Endothelial cell of umbilical vein (primary cell): ENCODE measurements around the gene HTT-AS. TPM values are rescaled to one million over a fixed set of nuclear protein-coding genes. Genes with fewer than 3 reads are reported as not detected.

ENCODE experiments used
- BruUV-seq: library from RNA; stranded (reverse); fragments of 400-500 nt; replicated peaks from 2 replicates; lab custom pipeline; 2021; lab: Mats Ljungman, UMichigan
- CTCF ChIA-PET: fragments of 300-600, 350-600 bp; sonication (Branson Sonifier 250); formaldehyde crosslinking; loops from one replicate; lab custom pipeline; 2021; ENCODE audit warnings: antibody characterized with exemption, inconsistent platforms; lab: Charles Lee
- POLR2A ChIA-PET: fragments of 300-600, 350-600 bp; sonication (Branson Sonifier 250); formaldehyde crosslinking; loops from one replicate; lab custom pipeline; 2021; ENCODE audit warnings: antibody characterized with exemption, inconsistent platforms; lab: Charles Lee
- DNase-seq: peaks from one replicate; pipeline ENCODE4 v3.0.0-alpha.2; 2011; ENCODE audit warnings: low read depth, low spot score
- FAIRE-seq: peaks from 2 replicates; lab custom pipeline; 2011; peaks lifted over from hg19 to GRCh38; lab: Jason Lieb, UNC
- H2AFZ ChIP-seq: 2 replicates; pipeline ENCODE4 v1.6.0; 2012; ENCODE audit warnings: low read depth, low read length, control low read depth, inconsistent platforms
- H3K27ac ChIP-seq: 2 replicates; pipeline ENCODE4 v1.5.1; 2011; ENCODE audit warnings: low read depth, mild to moderate bottlenecking, control low read depth, low read length, moderate library complexity; ENCODE audit not compliant: insufficient read depth
- H3K27me3 ChIP-seq, 2 experiments: 2 replicates each; pipeline versions ENCODE4 v1.6.0 to v1.6.1; 2011; ENCODE audit warnings: low read length in 2 of 2, mixed read lengths in 1 of 2; ENCODE audit not compliant: control insufficient read depth in 2 of 2, insufficient read depth in 2 of 2
- H3K36me3 ChIP-seq, 2 experiments: 2 replicates in 1 of 2; 3 replicates in 1 of 2; pipeline ENCODE4 v1.5.1; 2011; ENCODE audit warnings: low read length in 2 of 2, mild to moderate bottlenecking in 1 of 2, moderate library complexity in 1 of 2; ENCODE audit not compliant: control insufficient read depth in 2 of 2, insufficient read depth in 2 of 2; ENCODE audit errors: extremely low read depth in 1 of 2
- H3K4me1 ChIP-seq: 3 replicates; pipeline ENCODE4 v1.5.1; 2011; ENCODE audit warnings: mild to moderate bottlenecking, low read length; ENCODE audit not compliant: control insufficient read depth, insufficient read depth; ENCODE audit errors: extremely low read depth
- H3K4me2 ChIP-seq: 2 replicates; pipeline ENCODE4 v1.6.1; 2011; ENCODE audit warnings: low read length, control low read depth, mixed read lengths; ENCODE audit not compliant: insufficient read depth
- H3K4me3 ChIP-seq, 3 experiments: fragments of 200-600 bp in 1 of 3; sonication (generic), shearing (Covaris generic) in 1 of 3; replicated peaks in 1 of 3; 2 replicates each; pipeline ENCODE4 v1.5.1; 2011 to 2016; ENCODE audit warnings: control low read depth in 3 of 3, low read length in 3 of 3, mild to moderate bottlenecking in 2 of 3, inconsistent platforms in 1 of 3, low read depth in 1 of 3, moderate library complexity in 1 of 3; ENCODE audit not compliant: insufficient read depth in 1 of 3
- H3K79me2 ChIP-seq: 2 replicates; pipeline ENCODE4 v1.6.0; 2012; ENCODE audit warnings: low read length, inconsistent platforms; ENCODE audit not compliant: control insufficient read depth, insufficient read depth
- H3K9ac ChIP-seq: replicated peaks from 2 replicates; pipeline ENCODE3; 2011; ENCODE audit warnings: low read length, control low read depth; ENCODE audit not compliant: insufficient read depth; ENCODE audit errors: extremely low read depth
- H3K9me1 ChIP-seq: replicated peaks from 3 replicates; pipeline ENCODE4 v1.6.0; 2011; ENCODE audit warnings: mild to moderate bottlenecking, low read length; ENCODE audit not compliant: control insufficient read depth, insufficient read depth; ENCODE audit errors: extremely low read depth
- H3K9me3 ChIP-seq: replicated peaks from 2 replicates; pipeline ENCODE4 v1.5.1; 2012; ENCODE audit warnings: low read length, inconsistent platforms; ENCODE audit not compliant: control insufficient read depth, insufficient read depth
- H4K20me1 ChIP-seq: replicated peaks from 2 replicates; pipeline ENCODE3; 2011; ENCODE audit warnings: mild to moderate bottlenecking, low read length; ENCODE audit not compliant: control insufficient read depth, insufficient read depth; ENCODE audit errors: extremely low read depth
- FOS ChIP-seq: IDR thresholded peaks from 2 replicates; pipeline ENCODE4 v1.6.1; 2011; ENCODE audit warnings: mild to moderate bottlenecking, low read length, moderate library complexity, borderline replicate concordance; ENCODE audit not compliant: insufficient read depth
- GATA2 ChIP-seq: IDR thresholded peaks from 2 replicates; pipeline ENCODE4 v1.7.0; 2011; ENCODE audit warnings: low read depth, mild to moderate bottlenecking, moderate library complexity, mixed read lengths, low read length; ENCODE audit not compliant: insufficient read length, insufficient read depth
- JUN ChIP-seq: IDR thresholded peaks from 2 replicates; pipeline ENCODE4 v1.6.1; 2011; ENCODE audit warnings: borderline replicate concordance, low read depth; ENCODE audit not compliant: insufficient read length, insufficient read depth
- MAX ChIP-seq: IDR thresholded peaks from 2 replicates; pipeline ENCODE4 v1.6.1; 2011; ENCODE audit not compliant: insufficient read depth, insufficient read length
- MYC ChIP-seq: IDR thresholded peaks from one replicate; pipeline ENCODE4 v1.6.1; 2011; ENCODE audit warnings: mild to moderate bottlenecking, low read depth, low read length
- POLR2A ChIP-seq: IDR thresholded peaks from 2 replicates; pipeline ENCODE4 v1.6.1; 2012; ENCODE audit warnings: low read depth, mild to moderate bottlenecking, control low read depth, low read length
- POLR2AphosphoS5 ChIP-seq: IDR thresholded peaks from 2 replicates; pipeline ENCODE4 v1.6.1; 2012; ENCODE audit warnings: low read depth, mild to moderate bottlenecking, control low read depth, low read length, moderate library complexity; ENCODE audit not compliant: insufficient read depth
- dilution Hi-C: fragments of 300-500 bp; cut with MboI; formaldehyde crosslinking; loops from one replicate; pipeline ENCODE4 v1.15.0; 2019; ENCODE audit warnings: low sequenced_read_pairs; ENCODE audit not compliant: extremely low pct_ligation_motif_present
- intact Hi-C: fragments of 100-400 bp; cut with micrococcal nuclease; formaldehyde crosslinking; loops from one replicate; pipeline ENCODE4 v1.10.0; 2022
- polyA plus RNA-seq, 4 experiments: library from polyadenylated mRNA; depleted of rRNA in 3 of 4; stranded (reverse) in 3 of 4; unstranded in 1 of 4; fragments of >200 nt; gene quantifications; 2 replicates each; pipeline versions ENCODE4 v1.2.1 to v1.2.3, GENCODE V29; 2011 to 2012; ENCODE audit warnings: missing spikeins in 1 of 4
- total RNA-seq: library from RNA; stranded (reverse); gene quantifications from 2 replicates; pipeline ENCODE4 v1.2.3, GENCODE V29; 2021
- TF ChIP-seq, protein P1 (sequence below), 2 donors: IDR thresholded peaks; 1 replicate in 1 of 2; 2 replicates in 1 of 2; pipeline ENCODE4 v1.5.1; 2011; ENCODE audit warnings: low read length in 2 of 2, mild to moderate bottlenecking in 2 of 2, moderate library complexity in 2 of 2, control low read depth in 1 of 2, inconsistent platforms in 1 of 2, low read depth in 1 of 2; ENCODE audit not compliant: insufficient read depth in 1 of 2; ENCODE audit errors: extremely low read depth in 1 of 2

HTT-AS gene
- total and polyA plus RNA-seq, 2 donors (not counting 3 experiments of a cell fraction or from before 2014, with no cell fraction given), result not detected

DNA sequence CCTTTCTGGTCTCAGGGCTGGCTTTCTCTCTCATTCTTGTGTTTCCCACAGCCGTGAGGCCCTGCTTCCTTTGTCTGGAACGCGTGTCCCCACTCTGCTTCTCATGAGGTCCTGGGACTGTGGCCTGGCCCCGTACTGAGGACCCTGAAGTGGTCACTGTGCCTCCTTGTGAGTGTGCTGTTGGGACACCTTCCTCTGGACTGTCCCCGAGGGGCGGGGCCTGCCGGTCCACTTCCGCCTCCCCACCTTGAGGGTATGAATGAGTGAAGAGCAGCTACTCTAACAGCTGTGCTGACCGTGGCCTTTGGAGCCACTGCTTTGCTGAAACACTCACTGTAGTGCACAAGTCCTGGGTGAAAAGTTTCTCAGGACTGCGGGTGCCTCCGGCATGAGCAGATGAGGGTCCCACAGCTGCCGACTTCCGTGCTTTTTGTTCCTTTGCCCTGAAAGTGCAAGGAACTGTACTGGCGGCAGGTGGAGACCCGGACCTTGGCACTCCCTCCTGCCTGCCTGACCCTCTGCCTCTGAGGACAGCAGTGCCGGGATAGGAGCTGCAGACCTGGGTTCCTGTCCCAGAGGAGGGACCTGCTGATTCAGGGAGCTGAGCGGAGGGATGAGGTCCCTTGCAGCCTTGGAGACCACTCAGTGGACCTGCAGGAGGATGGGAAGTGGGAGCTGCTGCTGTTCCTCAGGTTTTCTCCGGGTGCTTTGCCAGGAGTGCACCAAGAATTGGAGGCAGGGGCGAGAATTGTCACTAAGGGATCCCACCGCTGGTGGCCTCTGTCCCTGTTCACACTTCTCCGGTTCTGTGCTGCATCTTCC, 38.0 kb downstream of the HTT-AS start:
- FAIRE-seq (no peak), DNase-seq (no peak)
- Histone ChIP-seq H3K9me1 (no peaks in the 10 kb centered on the region), H2AFZ (no peak overlapping the region), H3K4me1 (no peaks in the 10 kb centered on the region), H3K9ac (no peak overlapping the region), H3K4me3 (no peak overlapping the region), H3K4me2 (no peak overlapping the region), H3K9me3 (no peaks in the 10 kb centered on the region), H3K36me3 (no peaks in the 10 kb centered on the region), H3K27ac (no peak overlapping the region), H3K79me2 (no peaks in the 10 kb centered on the region), H3K27me3 (no peaks in the 10 kb centered on the region), H4K20me1 (no peaks in the 10 kb centered on the region)
- POLR2A ChIA-PET, result no interaction called here
- intact Hi-C loops (loop anchor here (2.0 to 5.0 kb wide), 2 partner anchors 58 to 74 kb away; partner anchors contain the start of genes GRK4 and NOP14), dilution Hi-C loops (no loop called here)
- TF ChIP-seq, protein P1, sequence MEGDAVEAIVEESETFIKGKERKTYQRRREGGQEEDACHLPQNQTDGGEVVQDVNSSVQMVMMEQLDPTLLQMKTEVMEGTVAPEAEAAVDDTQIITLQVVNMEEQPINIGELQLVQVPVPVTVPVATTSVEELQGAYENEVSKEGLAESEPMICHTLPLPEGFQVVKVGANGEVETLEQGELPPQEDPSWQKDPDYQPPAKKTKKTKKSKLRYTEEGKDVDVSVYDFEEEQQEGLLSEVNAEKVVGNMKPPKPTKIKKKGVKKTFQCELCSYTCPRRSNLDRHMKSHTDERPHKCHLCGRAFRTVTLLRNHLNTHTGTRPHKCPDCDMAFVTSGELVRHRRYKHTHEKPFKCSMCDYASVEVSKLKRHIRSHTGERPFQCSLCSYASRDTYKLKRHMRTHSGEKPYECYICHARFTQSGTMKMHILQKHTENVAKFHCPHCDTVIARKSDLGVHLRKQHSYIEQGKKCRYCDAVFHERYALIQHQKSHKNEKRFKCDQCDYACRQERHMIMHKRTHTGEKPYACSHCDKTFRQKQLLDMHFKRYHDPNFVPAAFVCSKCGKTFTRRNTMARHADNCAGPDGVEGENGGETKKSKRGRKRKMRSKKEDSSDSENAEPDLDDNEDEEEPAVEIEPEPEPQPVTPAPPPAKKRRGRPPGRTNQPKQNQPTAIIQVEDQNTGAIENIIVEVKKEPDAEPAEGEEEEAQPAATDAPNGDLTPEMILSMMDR (IDR thresholded peaks at IDR 0.05; ENCODE audit: extremely low read depth in 1 of 2, insufficient read depth in 1 of 2, low read depth in 1 of 2, low read length in 2 of 2), result no peak
- TF ChIP-seq GATA2, result no peak
- no TSS peak for BruUV-seq
- CTCF ChIA-PET, result interaction anchor here (1.2 to 2.2 kb wide), 4 partner anchors 44 to 73 kb away, joined by 3 to 35 read pairs (median 4); partner anchors contain the start of genes GRK4 and NOP14

DNA sequence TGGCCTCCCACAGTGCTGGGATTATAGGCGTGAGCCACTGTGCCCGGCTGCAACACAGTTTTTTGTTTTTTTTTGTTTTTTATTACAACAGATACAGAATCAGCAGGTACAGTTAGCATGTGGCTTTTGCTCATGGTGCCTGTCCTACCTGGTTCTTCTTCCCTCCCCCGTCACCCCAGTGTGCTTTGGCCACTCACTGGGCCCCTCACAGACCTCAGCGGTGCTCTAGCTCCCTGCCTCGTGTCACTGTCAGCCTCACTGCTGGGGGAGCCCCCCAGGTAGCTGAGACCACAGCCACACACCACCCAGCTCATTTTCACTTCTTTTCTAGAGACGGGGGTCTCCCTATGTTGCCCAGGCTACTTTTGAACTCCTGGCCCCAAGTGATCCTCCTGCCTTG, 38.7 kb downstream of the HTT-AS start:
- no peaks in the 10 kb centered on the region for H3K36me3 ChIP-seq
- H3K9me1 ChIP-seq, result no peaks in the 10 kb centered on the region
- H3K9me3 ChIP-seq, result no peaks in the 10 kb centered on the region
- intact Hi-C loops, result loop anchor here (2.0 to 5.0 kb wide), 2 partner anchors 57 to 73 kb away; partner anchors contain the start of genes GRK4 and NOP14
- H3K4me3 ChIP-seq, result no peak overlapping the region
- no peak overlapping the region for H3K9ac ChIP-seq
- FAIRE-seq, result no peak
- no peaks in the 10 kb centered on the region for H3K4me1 ChIP-seq
- dilution Hi-C loops, result no loop called here
- H2AFZ ChIP-seq, result no peak overlapping the region
- H3K27me3 ChIP-seq, result no peaks in the 10 kb centered on the region
- H3K4me2 ChIP-seq, result no peak overlapping the region
- no peaks in the 10 kb centered on the region for H4K20me1 ChIP-seq
- TF ChIP-seq POLR2AphosphoS5 (no peak), POLR2A (no peak), JUN (no peak), GATA2 (no peak), MYC (no peak), FOS (no peak), MAX (no peak)
- TF ChIP-seq, protein P1 (IDR thresholded peaks at IDR 0.05; ENCODE audit: extremely low read depth in 1 of 2, insufficient read depth in 1 of 2, low read depth in 1 of 2, low read length in 2 of 2), result no peak
- BruUV-seq, result no TSS peak
- H3K27ac ChIP-seq, result no peak overlapping the region
- ChIA-PET POLR2A (no interaction called here), CTCF (interaction anchor here (1.2 to 2.2 kb wide), 2 partner anchors 53 to 72 kb away, joined by 3 to 5 read pairs; partner anchors contain the start of genes GRK4 and NOP14)
- H3K79me2 ChIP-seq, result no peaks in the 10 kb centered on the region
- DNase-seq, result no peak
